Measurements from ENCODE around the gene SOX6. TPM values are rescaled to one million over a fixed set of nuclear protein-coding genes. Genes with fewer than 3 reads are reported as not detected.

The SOX6 gene
- total RNA-seq, 2 experiments from 2014 or later: not detected

DNA sequence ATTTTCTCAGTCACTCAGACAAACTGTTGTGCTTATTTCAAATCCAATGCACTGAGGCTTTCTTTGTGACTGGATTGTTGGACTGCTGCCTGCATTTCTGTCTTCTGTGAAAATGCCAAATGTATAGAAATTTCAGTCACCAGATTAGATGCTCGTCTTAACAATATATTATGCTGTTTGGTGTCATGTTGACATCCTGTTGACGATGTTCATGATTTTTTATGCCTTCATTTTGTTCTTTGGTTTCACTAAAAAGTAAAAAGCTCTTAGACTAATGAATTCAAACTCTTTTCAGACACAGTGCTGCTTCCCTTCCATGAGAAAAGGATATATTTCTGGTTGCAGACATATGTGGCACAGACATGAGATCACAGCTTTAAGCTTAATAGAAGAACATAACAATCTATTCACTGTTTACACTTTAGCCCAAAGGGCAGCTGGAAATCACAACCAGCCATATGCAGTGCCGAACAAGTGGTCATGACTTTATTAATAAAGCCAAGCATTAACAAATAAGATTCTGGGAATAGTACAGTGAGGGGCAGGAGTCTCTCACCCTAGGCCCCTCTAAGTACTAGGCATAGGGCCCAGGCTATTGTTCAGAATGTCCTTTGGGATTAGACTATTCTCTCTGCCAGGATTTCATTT lies 9.4 kb upstream of the SOX6 start:
- CTCF ChIA-PET: no interaction called here

DNA sequence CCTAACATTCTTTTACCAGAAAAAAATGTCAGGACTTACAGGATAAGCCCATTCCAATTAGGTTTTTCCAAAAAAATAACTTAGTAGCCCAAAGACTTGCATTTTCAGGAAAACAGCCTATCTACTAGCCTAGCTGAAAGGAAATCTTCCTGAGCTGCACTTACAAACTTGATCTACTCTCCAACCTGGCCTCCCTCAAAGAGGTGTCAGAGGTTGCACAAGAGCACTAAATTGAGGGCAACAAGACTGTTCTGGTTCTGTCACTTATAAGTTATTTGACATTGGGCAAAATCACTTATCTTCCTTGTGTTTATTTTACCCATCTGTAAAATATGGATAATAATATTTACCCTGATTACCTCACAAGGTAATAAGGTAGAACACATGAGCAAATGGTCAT lies 7.9 kb upstream of the SOX6 start:
- ChIA-PET CTCF (no interaction called here), POLR2A (no interaction called here)

More for the DNA sequence above, 9.4 kb upstream of the SOX6 start:
- POLR2A ChIA-PET: no interaction called here

- ChIA-PET CTCF (no interaction called here), POLR2A (no interaction called here)
Measured at GRCh38 chr11:16363706-16364105, 7.4 kb upstream of the SOX6 start.

DNA sequence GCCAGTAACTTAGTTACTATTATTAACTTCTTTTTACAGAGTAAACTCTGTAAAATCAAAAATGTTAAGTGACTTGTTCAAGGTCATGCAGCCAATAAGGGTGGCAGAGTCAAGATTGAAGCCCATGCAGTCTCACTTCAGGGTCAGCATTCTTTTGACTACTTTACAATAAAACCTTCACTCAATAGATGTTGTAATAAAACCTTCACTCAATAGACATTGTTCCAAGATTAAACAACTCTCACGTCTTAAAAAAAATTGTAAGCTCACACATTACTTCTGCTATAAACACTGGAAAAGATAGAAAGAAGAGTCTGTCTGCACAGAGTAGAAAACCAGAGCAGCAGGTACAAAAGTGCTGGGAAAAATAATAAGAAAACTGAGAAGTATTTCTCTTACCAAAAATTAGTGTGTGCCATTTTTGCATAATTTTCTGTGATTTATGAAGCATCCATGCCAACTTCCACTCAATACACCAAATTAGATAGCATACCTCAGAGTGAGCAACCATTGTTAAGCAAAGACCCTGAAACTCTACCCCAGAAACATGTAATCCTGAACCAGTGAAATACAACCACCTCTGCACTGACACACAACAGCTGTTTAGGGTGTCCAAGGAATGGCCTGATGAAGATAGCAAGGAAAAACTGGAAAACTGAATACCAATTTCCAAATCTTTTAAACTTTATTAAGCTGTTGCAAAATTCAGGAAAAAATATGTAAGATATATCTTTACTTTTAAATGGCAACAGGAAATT lies 4.9 kb upstream of the SOX6 start:
- ChIA-PET POLR2A (no interaction called here), CTCF (no interaction called here)

DNA sequence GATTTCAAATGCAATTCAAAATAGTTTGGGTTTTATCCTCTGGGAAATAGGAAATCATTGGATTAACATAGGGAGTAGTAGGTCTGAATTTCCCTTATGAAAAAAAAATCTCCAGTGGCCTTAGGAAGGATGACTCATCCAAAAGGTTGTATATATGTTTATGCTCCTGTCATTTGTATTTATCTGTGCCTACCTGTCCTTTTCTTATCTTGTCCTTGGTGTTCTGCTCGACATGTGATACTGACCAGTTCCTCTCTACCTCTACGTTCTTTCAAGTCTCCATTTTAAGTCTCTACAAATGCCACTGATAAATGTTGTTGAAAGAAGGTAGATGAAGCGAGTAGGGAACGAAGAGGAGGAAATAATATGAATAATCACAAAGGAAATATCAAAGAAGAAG lies 3.0 kb upstream of the SOX6 start:
- ChIA-PET POLR2A (no interaction called here), CTCF (no interaction called here)

DNA sequence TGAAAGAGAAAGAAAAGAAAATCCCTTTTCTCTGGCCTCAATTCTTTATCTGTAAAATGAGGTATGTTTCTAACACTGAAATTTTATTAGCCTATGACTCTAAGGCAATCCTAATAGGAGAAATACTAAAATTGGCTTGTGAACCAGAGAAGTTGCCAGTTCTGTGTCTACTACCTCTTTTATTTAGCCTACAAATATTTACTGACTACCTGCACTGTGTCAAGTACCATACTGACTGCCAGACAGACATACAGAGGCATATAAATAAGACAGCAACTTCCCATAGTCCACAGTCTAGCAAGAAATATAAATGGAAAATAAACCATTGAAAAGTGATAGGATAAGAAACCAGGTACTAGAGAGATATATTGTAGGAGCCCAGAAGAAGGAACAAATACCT lies 2.4 kb upstream of the SOX6 start:
- CTCF ChIA-PET: no interaction called here
- POLR2A ChIA-PET: no interaction called here

GRCh38 chr11:16357775-16358174 lies 1.4 kb upstream of the SOX6 start:
- POLR2A ChIA-PET: no interaction called here
- CTCF ChIA-PET: no interaction called here

- ChIA-PET CTCF (no interaction called here), POLR2A (no interaction called here)
Measured at GRCh38 chr11:16356761-16357393, 531 bp upstream of the SOX6 start.

DNA sequence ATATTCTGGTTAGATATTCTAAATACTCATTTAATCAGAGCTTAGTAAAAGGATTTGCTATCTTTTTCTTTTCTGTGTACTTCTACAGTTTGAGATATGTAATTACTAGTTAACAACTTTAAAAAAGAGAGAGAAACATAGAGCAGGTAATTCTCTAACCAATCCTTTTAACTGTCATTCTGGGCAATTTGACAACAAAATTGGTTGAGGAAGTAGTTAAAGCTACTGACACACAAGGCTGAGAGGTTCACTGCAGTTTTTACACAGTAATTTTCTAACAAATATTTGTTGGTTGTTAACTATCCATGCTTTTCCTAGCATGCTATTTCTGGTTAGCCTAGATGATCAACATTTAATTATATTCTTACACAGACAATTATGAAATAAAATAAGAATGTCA lies 3.6 kb downstream of the SOX6 start:
- ChIA-PET CTCF (no interaction called here), POLR2A (no interaction called here)

DNA sequence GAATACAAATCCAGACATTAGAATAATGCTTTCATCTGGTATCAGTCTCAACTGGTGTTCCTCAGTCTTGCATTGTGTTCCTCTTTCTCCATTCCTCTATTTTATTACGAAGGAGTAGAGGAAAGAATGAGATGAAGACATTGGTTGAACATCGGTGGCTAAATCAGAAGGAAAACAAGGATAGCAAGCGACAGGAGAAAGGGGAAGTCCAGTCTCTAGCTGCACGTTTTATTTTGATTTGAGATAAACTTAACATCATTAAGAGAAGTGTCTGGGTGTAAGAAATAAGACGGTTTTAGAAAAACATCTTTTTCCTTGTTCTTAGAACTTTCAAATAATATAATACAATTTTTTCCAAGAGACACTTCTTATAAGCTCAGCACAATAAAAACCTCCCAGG lies 6.2 kb downstream of the SOX6 start:
- POLR2A ChIA-PET: no interaction called here
- CTCF ChIA-PET: no interaction called here

DNA sequence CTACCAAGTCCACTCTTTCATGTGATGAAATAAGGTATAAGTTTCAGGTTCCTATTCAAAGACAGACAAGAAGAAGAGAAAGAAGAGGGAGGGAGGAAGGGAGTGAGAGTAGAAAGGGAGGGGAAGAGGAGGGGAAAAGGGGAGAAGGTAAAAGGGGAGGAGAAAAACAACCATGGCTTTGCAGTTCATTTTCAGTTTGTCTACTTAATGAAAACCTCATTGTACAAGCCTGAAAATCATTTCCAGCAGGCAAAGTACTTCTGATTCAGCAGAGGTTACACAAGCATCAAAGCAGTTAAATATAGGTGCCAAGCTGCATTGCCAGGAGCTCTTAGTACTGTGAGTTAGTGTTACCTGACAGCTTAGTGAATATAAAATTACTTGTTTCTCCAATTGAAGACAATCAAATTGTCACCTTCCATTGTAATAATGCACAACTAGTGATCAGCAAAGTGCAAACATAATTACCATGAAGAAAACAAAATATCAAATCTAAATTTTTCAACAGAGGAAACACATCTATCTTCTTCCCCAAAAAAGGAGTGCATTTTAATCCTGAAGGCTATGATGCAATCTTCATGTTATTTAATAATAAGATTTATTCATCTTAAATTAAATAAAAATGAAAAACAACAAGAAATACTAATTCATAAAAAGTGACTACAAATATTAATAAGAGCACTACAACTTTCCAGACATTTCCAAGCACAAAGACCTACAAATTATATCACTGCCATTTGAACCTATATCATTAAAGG lies 8.2 kb downstream of the SOX6 start:
- ChIA-PET POLR2A (no interaction called here), CTCF (no interaction called here)

DNA sequence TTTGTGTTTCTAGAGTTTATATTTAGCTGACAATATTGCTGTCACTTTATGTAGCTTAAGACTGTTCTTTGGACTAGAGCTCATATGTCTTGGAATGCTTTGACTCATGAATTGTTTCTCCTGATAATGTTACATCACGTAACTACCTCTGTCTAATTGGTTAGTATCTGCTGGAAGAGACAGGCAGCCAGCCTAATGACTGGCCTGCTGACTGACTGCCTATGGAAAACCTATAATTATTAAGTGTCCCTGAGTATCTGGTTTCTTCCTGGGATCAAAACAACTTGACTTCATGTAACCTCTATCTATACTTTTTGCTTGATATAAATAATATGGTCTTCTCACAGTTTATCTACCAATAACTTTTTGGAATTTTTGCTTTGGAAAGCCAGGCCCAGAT lies 9.4 kb downstream of the SOX6 start:
- CTCF ChIA-PET: no interaction called here
- POLR2A ChIA-PET: no interaction called here

- ChIA-PET POLR2A (no interaction called here), CTCF (no interaction called here)
Measured at GRCh38 chr11:16341853-16342252, 14.5 kb downstream of the SOX6 start.

DNA sequence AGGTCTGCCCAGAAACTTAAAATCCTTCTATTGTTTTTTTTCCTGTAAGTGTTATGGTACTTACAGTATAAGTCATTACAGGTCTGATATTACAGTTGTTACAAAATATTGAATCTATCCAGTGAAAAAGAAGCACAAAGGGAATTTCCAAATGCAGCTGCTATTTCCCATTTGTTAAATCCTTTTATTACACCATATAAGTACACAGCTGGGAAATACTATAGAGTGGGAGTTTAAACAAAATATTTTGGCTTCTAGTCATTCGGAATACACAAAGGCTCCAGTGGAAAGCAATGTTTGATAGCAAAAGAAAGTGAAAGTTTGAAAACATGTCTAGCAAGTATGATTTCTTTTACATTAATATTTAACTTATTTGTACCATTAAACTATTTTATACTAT lies 18.0 kb downstream of the SOX6 start:
- ChIA-PET POLR2A (no interaction called here), CTCF (no interaction called here)

DNA sequence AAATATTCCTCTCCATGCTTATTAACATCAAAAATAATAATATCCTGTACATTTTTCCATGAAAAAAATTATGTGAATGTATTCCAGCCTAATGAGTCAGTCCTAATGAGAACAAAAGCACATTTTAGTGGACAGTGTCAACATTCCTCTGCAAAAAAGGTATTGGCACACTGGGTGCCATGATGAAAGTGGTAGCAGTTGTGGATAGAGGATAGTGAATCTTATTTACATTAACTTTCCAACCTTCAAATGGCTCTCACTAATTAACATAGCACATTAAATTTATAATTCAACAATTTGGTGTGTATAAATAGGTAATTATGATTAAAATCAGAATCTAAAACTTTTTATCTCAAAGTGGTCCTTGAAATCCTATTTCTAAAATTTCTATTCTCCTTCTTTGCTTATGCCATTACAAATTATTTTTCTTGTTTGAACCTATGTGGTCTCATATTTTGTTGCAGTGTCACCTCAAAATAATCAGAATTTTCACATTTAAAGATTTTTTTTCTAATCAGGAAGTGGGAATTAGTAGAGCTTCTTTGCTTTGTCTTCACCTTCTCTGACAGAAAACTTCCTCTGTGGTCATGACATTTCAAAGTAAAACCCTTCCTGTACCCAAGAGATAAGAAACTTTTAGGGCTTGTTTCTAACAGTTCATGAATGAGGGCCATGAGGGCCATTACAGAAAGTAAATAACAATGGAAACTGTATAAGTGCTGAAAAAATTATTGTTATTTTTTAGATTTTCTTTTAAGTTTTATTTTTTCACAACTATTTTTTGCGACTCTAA lies 18.7 kb downstream of the SOX6 start:
- CTCF ChIA-PET: no interaction called here
- POLR2A ChIA-PET: no interaction called here

- POLR2A ChIA-PET: no interaction called here
- CTCF ChIA-PET: no interaction called here
Measured at GRCh38 chr11:16336721-16337120, 19.6 kb downstream of the SOX6 start.

GRCh38 chr11:16336204-16336603 lies 20.1 kb downstream of the SOX6 start:
- CTCF ChIA-PET: no interaction called here
- POLR2A ChIA-PET: no interaction called here

DNA sequence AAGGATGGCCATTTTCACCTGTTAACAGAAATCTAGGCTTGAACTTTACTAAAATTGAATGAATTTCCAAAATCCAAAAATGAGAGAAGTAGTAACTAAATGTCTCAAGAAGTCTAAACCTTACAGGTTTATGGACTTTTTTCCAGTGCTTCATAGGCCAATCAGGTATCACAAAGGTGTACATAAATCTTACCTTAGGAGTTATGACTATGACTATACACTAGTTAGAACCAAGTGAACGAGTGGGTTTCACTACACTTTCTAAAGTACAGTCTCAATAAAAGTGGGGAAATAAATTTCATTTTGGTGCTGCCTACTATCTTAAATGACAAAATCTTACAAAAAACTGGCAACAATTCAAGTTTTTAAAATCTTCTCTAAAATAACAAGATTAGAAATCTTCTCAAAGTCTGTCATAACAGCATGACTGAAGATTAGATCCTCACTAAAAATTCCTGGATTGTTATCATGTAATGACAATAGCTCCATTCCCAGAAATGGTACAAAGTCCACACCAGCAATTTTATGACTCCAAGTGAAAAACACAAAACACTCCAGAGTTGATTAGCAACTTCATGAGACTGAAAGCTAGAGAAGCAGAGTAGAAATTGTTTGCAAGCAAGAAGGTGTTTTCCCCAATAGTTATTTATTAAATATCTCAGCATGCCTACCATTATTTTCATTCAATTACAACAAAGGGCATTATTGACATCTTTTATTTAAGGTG lies 20.9 kb downstream of the SOX6 start:
- POLR2A ChIA-PET: no interaction called here

GRCh38 chr11:16326679-16327297 lies 29.6 kb downstream of the SOX6 start:
- ChIA-PET POLR2A (no interaction called here), CTCF (no interaction called here)

More for the DNA sequence above, 20.9 kb downstream of the SOX6 start:
- CTCF ChIA-PET: no interaction called here
